ENCODE measurements around the gene RAP1GDS1.
A peak's percentile ranks its signal among the peaks of the same experiment; 100 is the strongest.
"Not testable (repeated sequence)": the region's sequence is repeated elsewhere in the genome, so short reads cannot be mapped to it uniquely, and the experiment has no call there.

The RAP1GDS1 gene

DNA sequence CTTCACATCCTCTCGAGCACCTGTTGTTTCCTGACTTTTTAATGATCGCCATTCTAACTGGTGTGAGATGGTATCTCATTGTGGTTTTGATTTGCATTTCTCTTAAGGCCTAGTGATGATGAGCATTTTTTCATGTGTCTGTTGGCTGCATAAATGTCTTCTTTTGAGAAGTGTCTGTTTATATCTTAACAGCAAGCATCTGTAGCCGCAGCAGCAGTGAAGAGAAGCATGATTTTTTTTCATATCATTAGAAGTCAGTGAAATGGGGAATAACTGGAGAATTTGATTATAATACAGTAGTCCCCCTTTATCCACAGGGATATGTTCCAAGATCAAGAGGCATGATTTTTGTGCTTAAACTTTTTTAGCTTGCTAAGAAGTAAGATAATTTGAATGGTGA lies 27.5 kb downstream of the RAP1GDS1 start:
- DNase-seq = not testable (repeated sequence)

DNA sequence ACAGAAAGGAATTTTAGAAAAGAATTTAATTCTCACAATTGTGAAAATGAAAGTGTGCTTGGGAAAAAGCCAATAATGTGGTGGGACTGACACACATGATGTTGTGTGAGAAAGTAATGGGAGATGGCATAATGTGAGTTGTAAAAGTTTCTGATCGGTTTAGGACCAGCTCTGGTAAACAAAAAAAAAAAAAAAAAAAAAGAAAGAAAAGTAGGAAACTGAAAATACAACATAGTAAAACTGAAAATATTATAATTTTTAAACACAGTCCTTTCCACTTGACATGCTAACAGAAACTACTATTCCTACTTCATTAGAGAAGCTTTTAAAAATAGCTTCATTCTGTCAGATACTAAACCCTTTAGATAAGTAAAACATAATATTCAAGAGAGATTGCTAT lies 28.2 kb downstream of the RAP1GDS1 start:
- peak; percentile 12 for DNase-seq

DNA sequence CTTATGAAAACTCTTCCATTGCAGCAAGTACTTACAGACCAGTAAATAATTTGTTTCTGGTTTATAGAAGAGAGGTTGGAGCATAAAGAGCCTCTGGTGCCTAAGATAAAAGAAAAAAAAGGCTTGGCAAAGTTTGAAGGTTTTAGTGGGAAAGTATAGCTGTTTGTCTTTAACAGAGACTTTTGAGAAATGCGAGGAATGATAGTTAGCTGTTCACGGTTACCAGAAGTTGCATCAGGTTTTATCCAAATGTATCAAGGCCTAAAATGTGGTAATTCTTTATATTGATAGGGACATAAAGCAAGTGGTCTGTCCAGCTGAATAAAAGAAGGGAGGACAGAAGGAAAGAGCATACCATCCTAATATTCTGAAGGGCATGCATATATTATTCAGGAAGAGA lies 29.3 kb downstream of the RAP1GDS1 start:
- DNase-seq = no peak

DNA sequence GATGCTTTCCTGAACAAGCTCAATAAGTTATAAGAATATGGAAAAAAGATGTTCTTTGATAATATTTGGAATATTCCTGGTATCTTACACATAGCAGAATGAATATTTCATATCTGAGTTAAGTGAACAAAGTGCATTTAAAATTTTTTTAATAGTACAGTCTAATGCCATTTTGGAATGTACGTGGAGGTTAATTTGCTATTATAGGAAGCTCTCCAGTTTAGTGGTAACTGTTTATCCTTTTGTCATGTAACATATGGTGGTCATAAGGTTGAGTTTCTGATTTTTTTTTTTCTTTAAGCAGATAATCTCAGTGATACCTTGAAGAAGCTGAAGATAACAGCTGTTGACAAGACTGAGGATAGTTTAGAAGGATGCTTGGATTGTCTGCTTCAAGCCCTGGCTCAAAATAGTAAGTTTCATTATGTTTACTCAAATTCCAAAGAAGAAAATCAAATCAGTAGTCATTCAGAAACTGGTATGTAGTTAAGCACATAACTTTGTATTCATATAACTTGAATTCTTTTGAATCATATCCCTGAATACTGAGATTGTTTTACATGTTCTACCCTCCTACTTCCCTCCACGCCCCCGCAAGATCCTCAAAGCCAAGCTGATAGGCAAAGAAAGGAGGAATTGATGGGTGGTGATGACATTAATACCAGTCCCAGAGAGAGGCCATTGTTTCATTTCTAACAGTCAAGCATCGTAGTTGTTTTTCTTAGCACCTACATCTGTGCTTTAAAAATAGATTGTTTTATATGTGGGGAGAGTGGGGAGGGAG lies 32.1 kb downstream of the RAP1GDS1 start:
- peak; percentile 11 for DNase-seq

DNA sequence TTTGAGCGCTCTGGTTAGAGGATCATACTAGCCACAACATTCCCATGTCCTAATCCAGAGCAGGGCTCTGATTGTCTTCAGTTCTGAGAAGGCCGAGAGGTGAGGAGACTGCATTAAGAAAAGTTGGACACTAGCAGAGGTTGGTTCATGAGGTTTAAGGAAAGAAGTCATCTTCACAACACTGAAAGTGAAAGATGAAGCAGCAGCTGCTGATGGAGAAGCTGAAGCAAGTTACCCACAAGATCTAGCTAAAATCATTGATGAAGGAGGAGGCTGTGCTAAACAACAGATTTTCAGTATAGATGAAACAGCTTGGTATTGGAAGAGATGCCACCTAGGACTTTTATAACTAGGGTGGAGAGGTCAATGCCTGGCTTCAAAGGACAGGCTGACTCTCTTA lies 36.8 kb downstream of the RAP1GDS1 start:
- DNase-seq = no peak

DNA sequence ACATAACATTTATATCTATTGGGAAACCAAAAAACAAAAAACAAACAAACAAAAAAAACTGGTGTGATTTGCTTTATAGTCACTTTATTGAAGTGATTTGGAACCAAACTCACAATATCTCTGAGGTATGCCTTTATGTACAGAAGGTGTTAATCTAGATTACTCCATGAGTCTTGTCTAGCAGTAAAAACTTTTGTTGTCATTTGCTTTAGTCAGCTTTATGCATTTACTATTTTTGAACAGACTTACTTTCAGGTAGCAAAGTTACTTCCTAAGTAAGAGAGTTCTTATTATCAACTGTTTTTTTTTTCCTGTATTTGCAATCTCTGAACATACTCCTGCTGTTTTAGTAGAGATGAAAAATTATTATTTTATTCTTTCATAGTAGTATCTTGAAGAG lies 39.5 kb downstream of the RAP1GDS1 start:
- no peak for DNase-seq

DNA sequence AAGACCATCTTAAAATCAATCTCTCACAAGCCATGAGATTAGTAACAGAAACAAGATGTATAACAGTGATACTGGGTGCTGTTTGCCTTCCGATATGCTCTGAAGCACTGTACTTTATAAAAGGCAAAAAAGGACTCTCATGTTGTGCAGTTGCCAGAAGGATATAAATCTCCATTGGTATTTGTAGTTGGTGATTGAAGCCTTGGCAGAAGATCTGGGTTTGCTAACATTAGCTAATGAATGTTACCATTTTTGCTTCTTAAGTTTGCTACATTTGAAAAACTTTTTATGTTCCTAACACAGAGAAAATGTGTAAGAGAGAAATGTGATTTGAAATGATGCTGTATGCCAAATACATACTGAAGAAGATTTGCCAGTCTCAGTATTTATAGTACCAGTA lies 44.4 kb downstream of the RAP1GDS1 start:
- DNase-seq = no peak

DNA sequence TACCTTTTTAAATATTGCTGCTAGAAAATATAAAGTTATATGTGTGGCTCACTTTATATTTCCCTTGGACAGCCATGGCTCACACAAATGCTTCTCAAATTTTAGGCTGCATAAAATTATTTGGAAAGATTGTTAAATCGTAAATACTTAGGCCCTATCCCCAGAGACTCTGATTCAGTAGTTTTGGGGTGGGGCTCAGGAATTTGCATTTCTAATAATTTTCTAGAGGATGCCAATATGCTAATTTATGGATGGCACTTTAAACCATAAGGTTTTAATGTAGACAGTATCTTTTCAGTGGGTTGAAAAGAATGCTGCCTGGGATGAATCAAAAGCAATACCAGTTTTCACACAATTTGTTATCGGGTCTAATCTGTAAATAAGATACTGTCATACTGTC lies 49.7 kb downstream of the RAP1GDS1 start:
- DNase-seq = no peak

DNA sequence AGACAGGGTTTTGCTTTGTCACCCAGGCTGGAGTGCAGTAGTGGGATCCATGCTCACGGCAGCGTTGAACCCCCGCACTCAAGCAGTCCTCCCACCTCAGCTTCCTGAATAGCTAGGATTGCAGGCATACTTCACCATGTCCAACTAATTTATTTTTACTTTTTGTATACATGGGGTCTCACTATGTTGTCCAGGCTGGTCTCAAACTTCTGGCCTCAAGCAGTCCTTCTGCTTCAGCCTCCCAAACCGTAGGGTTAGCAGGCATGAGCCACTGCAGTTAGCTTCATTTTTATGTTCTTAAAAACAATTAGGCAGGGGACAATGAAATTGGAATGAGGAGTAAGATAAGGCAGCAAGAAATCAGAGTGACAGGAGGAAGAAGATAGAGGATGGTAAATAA lies 50.5 kb downstream of the RAP1GDS1 start:
- no peak for DNase-seq

DNA sequence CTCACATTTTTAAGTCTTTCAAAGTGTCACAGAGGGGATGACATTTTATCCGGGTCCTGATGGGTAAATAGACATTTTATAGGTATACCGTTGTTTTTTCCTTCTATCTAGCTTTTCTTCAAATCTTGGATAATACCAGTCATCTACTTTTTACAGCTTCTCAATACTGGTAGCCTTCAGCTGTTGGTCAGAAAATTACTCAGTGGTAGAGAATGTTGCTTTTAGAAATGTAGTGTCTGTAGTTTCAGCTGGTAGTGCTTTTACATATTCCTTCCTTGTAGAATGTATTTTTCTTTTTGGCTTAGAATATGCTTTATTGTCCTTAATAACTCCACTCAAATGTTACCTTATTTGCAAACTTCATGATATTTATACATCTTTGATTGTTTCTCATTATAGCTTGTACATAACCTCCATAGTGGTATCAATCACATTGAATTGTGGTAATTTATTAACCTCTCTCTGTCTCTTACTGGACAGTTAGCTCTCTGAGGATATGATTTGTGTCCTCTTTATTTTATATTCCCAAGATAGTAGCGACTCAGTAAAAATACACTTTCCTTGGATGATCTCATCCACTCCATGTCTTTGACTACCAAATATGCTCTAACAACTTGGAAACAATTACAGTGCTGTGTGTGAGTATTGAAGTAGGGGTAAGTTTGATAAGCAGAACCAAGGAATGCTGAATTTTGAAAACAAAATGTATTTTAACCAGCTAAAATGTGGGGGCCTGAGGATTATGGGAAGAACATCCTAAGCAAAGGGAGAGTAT lies 53.8 kb downstream of the RAP1GDS1 start:
- no peak for DNase-seq

DNA sequence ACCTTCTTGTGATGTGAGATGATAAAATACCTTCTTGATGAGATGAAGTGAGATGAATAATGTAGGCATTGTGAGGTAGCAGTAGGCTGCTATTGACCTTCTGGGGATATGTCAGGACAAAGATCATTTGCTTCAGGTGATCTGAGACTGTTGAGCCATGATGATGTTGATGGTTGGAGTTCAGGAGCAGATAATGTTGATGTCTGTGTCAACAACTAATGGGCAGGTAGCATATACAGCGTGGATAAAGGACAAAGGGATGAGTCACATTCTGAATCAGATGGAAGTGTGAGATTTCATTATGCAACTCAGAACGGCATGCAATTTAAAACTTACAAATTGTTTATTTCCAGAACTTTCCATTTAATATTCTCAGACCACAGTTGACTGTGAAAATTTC lies 57.3 kb downstream of the RAP1GDS1 start:
- DNase-seq = no peak

DNA sequence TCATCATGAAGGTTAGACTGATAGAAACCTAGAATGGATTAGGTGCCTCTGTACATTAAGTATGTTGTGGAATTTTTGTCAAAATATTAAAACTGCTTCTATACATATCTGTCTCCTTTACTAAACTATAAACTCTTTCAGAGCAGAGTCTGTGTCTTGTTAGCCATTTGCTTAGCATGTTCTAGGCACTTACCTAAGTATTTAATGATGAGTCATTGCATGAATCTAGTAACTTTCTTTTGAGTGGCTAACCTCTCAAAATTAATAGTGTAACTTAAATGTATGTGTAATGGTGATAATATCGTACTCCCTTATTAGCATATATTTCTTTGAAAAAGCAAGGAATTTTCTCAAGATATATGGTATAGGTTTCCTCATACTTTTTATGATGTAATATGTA lies 57.8 kb downstream of the RAP1GDS1 start:
- no peak for DNase-seq

DNA sequence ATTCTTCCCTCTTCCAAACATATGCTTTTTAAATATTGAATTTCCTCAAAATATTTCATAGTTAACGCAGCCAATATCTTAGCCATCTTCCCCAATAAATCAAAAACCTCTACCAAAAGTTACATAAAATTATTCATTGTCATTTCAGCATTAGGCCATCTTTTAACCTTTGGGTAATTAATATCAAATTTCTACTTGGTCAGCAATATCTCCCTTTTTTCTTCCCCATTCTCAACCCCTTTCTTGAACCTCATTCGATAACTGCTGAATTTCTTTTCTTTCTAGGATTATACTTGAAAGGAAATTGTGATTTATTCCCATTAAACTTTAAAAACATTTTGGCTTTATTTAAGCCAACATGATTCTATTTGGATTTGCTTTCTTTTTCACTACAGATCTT lies 65.0 kb downstream of the RAP1GDS1 start:
- no peak for DNase-seq

DNA sequence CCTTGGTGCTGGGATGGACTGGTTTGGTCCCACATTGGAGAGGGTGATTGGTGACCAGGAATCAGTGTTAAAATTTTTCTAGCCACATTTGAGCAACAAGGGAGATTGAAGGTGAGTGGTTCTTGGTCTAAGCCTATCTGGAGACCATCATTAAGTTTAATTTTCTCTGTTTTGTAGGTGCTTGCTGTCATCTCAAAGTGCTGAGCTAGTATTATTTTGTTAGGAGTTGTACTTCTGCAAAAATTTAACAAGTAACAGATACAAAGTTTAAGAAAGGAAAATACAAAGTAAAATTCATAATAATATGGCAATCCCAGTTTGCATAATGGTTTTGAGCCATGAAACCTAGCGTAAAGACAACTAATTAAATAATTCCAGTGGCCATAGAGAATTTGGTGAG lies 66.5 kb downstream of the RAP1GDS1 start:
- DNase-seq = no peak

DNA sequence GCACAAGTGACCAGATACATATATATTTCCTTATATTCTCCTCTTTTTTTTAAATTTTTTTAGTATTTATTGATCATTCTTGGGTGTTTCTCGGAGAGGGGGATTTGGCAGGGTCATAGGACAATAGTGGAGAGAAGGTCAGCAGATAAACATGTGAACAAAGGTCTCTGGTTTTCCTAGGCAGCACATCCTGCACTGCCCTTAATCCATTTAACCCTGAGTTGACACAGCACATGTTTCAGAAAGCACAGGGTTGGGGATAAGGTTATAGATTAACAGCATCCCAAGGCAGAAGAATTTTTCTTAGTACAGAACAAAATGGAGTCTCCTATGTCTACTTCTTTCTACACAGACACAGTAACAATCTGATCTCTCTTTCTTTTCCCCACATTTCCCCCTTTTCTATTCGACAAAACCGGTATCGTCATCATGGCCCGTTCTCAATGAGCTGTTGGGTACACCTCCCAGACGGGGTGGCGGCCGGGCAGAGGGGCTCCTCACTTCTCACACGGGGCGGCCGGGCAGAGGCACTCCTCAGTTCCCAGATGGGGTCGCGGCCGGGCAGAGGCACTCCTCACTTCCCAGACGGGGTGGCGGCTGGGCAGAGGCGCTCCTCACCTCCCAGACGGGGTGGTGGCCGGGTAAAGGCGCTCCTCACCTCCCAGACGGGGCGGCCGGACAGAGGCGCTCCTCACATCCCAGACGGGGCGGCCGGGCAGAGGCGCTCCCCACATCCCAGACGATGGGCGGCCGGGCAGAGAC lies 68.9 kb downstream of the RAP1GDS1 start:
- not testable (repeated sequence) for DNase-seq

DNA sequence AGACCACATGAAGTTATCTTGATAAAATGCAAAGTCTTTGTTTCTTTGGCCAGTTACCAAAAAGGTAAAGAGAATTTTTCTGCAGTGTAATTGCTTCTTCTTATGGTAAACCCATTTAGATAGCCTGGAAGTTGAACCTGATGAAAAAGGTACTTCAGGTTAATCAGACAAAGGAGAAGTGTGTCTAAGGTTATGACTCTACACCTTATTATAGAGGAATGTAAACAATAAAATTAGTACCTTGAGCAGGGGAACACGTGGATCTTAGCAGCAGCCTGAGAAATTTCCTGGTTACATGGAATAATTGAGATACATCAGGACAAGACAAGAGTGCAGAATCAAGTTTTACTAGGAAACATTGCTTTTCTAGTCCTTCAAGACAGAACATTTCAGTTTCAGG lies 70.8 kb downstream of the RAP1GDS1 start:
- DNase-seq = no peak

DNA sequence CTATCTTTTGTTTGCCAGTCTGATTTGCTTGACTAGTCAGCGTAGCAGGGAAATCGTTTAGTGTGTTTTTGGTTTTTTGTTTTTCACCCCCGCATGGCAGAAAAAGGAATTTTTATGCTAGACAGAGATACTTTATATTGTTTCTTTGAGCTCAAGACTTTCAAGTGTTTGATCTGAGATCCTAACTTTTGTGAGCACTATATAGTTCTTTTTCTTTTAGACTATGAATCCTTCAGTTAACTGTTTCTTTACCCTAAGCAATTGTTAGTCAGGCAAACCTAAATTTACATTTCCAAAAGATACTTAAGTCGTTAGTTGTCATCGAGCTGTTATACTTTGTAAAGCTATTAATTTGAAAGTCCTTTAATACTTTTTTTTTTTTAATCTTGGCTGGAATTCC lies 73.3 kb downstream of the RAP1GDS1 start:
- DNase-seq = no peak

DNA sequence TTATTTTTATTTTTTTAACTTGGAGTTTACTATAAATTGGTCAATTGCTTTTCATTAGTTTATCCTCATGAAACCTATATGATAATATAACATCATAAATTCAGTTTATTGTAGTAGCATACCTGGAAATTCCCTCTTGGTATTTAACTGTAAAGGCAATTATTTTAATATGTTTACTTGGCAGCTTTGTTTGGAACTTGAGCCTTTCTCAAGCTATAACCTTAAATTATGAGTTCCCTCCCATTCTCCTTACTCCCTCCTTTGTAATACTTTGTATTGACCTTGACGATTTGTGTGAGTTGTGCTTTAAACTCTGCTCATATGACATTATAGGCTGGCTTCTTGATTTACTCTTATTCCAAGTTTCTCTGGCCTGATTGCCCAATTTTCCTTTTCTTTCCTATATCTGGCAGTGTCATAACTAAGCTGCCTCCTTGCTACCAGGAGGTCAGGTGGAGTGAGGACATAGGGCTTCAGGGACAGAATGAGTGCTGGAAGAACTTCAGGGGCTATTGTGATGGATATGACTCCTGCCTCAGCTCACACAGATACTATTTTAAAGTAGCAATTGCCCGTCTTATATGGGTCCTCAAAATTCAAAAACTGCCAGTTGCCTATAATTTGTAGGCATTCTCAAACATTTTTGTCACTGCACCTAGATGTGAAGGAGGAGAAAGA lies 77.7 kb downstream of the RAP1GDS1 start:
- no peak for DNase-seq

DNA sequence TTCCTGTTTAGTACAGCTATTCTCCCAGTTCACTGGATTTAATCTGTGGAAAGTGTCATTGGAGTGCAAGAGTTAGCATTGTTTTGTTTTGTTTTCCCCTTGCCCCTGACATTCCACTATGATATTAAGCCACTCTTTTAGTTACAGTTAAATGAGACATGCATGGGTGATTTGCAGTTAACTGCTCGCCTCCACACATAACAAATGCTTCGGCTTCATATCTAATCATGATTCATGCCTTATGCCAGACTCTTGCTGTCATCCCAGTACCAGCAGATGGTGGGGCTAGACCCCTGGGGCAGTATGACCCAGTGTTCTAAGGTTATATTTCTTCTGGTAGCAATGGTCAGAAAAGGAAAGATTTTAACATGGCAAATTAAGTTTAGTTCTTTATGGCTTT lies 80.1 kb downstream of the RAP1GDS1 start:
- no peak for DNase-seq

DNA sequence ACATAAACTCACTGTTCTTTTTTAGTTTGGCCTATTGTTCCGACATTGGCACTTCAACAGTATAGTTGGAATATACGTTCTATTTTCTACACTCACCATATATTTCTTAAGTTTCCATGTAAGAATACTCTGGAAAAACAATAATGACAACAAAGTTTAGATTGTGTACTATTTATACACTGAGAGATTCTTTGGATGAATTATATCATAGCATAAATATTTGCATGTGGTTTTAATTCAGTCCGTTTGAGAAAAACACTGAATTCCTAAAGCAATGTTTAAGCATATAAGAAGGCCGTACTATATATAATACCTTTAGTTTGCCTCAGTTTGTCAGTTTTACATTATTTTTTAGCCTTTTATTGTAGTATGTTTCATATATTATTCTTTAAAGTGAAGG lies 82.4 kb downstream of the RAP1GDS1 start:
- DNase-seq = no peak

DNA sequence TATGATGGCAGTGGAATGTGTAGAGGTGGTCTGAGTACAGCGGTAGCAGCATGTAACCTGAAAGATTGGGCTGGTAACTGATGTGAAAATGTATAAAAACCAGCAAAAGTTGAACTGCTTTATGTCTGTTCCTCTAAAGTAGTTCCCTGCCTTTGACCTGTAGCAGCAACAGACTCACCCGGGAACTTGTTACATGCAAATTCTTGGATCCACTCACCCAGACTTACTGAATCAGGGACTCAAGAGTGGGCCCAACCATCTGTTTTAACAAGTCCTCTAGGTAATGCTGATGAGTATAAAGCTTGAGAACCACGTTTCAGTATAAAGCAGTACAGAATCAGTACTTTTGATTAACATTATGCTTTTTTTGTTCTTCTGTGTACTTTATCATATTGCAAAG lies 84.7 kb downstream of the RAP1GDS1 start:
- DNase-seq = no peak

DNA sequence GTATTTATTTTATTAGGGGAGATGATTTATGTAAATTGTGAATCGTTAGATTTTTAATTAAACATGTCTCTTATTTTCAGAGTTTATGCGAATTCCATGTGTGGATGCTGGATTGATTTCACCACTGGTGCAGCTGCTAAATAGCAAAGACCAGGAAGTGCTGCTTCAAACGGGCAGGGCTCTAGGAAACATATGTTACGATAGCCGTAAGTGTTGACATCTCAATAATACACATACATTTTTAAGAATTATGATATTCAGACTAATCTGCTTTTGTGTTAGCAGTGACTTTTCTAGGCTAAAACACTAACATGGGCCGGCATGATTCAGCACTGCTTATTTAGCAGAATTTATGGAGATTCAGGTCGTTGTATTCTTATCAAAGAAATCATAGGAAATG lies 91.2 kb downstream of the RAP1GDS1 start:
- DNase-seq = peak; percentile 33

DNA sequence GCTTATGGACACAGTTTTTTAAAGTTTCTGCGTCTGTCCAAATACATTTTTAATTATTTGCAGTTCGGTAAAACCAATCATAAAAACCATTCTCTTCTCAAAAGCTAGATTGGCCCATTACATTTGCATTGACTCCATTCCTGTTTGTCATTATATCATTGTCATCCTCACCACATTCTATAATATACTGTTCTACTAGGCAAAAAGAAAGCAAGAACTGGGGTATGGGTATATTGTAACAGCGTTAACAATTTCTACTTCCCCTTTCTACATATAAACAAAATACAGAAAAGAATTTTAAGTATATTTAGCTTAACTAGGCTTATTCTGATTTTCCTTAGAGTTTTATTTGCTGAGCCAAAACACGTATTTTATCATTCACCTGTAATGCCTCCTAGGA lies 91.8 kb downstream of the RAP1GDS1 start:
- DNase-seq = peak; percentile 48
